ENCODE data around the gene MFN2. TPM values are rescaled to one million over a fixed set of nuclear protein-coding genes. Genes with fewer than 3 reads are reported as not detected.

Gene MFN2
- total and polyA plus RNA-seq, 9 of the 15 experiments (the other 6 are each of a cell fraction or from before 2014, with no cell fraction given): 10.5 to 158 (median 87.1) TPM

GRCh38 chr1:11979851-11980675 is at the start of gene MFN2 (continued):
- TF ChIP-seq HMGN3 (IDR thresholded peaks at IDR 0.05; ENCODE audit: borderline replicate concordance, extremely low read depth, insufficient read length, low read depth, low read length) (peak; percentile 55), ELK1 (CRISPR knock-in tag; IDR thresholded peaks at IDR 0.05) (no peak), ESRRA (IDR thresholded peaks at IDR 0.05; ENCODE audit: borderline replicate concordance, low read depth) (peak; percentile 98), SUPT5H (IDR thresholded peaks at IDR 0.05) (peak; percentile 95), ZNF511 (CRISPR knock-in tag; IDR thresholded peaks at IDR 0.05) (peak; percentile 87), RBM14 (IDR thresholded peaks at IDR 0.05; ENCODE audit: borderline replicate concordance, insufficient read depth, low read depth, low read length) (0 out of 2 replicates have a peak, but pooled peaks have one; percentile 65), ZFP1 (CRISPR knock-in tag; IDR thresholded peaks at IDR 0.05) (no peak)
- TF ChIP-seq, protein P1, sequence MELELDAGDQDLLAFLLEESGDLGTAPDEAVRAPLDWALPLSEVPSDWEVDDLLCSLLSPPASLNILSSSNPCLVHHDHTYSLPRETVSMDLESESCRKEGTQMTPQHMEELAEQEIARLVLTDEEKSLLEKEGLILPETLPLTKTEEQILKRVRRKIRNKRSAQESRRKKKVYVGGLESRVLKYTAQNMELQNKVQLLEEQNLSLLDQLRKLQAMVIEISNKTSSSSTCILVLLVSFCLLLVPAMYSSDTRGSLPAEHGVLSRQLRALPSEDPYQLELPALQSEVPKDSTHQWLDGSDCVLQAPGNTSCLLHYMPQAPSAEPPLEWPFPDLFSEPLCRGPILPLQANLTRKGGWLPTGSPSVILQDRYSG (tag; conservative IDR thresholded peaks at IDR 0.05; ENCODE audit: low read depth): no peak
- TF ChIP-seq, protein P2, sequence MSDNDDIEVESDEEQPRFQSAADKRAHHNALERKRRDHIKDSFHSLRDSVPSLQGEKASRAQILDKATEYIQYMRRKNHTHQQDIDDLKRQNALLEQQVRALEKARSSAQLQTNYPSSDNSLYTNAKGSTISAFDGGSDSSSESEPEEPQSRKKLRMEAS (CRISPR knock-in tag; IDR thresholded peaks at IDR 0.05): peak; percentile 74
- TF ChIP-seq, protein P3, sequence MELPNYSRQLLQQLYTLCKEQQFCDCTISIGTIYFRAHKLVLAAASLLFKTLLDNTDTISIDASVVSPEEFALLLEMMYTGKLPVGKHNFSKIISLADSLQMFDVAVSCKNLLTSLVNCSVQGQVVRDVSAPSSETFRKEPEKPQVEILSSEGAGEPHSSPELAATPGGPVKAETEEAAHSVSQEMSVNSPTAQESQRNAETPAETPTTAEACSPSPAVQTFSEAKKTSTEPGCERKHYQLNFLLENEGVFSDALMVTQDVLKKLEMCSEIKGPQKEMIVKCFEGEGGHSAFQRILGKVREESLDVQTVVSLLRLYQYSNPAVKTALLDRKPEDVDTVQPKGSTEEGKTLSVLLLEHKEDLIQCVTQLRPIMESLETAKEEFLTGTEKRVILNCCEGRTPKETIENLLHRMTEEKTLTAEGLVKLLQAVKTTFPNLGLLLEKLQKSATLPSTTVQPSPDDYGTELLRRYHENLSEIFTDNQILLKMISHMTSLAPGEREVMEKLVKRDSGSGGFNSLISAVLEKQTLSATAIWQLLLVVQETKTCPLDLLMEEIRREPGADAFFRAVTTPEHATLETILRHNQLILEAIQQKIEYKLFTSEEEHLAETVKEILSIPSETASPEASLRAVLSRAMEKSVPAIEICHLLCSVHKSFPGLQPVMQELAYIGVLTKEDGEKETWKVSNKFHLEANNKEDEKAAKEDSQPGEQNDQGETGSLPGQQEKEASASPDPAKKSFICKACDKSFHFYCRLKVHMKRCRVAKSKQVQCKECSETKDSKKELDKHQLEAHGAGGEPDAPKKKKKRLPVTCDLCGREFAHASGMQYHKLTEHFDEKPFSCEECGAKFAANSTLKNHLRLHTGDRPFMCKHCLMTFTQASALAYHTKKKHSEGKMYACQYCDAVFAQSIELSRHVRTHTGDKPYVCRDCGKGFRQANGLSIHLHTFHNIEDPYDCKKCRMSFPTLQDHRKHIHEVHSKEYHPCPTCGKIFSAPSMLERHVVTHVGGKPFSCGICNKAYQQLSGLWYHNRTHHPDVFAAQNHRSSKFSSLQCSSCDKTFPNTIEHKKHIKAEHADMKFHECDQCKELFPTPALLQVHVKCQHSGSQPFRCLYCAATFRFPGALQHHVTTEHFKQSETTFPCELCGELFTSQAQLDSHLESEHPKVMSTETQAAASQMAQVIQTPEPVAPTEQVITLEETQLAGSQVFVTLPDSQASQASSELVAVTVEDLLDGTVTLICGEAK (IDR thresholded peaks at IDR 0.05): peak; percentile 71; the same call in 1 of the 2 replicates
- TF ChIP-seq, protein P3 (CRISPR knock-in tag; IDR thresholded peaks at IDR 0.05): no peak
